Measurements from ENCODE around the gene GP1BB.
"Not testable (repeated sequence)": the region's sequence is repeated elsewhere in the genome, so short reads cannot be mapped to it uniquely, and the experiment has no call there.

The GP1BB gene

GRCh38 chr22:19691721-19692341, 31.5 kb upstream of the GP1BB start:
- peak in 2 of 10 donors; percentile 87 to 89 for DNase-seq
- intact Hi-C loops (cut with DNase I), result no loop called here

DNA sequence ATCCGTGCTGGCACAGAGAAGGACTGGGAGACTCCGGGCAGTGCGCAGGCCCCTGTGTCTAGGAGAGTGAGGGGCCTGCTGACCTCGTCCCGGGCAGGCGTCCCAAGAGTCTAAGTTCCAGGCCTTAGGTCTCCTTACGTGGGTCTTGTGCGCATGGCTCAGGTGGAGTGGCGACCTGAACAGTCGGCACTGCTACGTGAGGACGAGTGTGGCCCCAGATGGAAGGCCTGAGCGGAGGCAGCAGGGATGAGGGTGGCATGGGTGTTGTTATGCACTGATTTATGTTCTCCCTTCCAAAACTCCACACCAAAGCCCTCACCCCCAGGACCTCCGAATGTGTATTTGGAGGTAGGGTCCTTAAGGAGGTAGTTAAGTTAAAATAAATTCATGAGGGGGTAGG, 29.8 kb upstream of the GP1BB start:
- intact Hi-C loops (cut with DNase I), result no loop called here
- DNase-seq, result peak in 2 of 10 donors; percentile 26 to 48

DNA sequence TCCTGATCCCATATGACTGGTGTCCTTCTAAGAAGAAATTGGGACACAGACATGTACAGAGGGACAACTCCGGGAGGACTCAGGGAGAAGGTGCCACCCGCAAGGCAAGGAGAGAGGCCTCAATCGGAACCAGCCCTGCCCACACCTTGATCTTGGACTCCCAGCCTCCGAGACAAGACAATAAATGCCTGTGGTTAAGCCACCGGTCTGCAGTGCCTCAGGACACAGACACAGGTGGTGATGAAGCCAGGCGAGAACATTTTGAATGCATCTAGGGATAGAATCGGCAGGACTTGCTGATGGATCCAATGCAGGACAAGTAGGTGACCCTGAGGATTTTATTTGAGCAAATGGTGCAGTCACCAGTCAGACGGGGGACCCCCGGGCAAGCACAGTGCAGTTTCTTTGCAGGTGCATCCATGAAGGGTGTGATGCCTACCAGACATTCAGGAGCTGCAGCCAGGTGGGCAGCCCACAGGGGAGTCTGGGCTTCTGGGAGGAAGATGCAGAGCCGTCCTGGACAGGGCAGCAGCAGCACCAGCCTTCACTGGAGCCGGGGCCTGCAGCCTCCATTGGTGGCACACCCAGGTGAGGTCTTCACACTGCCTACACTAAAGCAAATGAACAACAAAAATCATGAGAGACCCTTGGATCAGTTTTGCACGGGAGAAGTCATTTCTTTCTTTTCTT, 29.2 kb upstream of the GP1BB start:
- DNase-seq, result peak in 2 of 10 donors; percentile 44 to 48

GRCh38 chr22:19694696-19695095, 28.6 kb upstream of the GP1BB start:
- peak in 2 of 10 donors; percentile 46 to 67 for DNase-seq
- intact Hi-C loops (cut with DNase I), result no loop called here

More for the DNA sequence above, 29.2 kb upstream of the GP1BB start:
- intact Hi-C loops (cut with DNase I), result no loop called here

DNA sequence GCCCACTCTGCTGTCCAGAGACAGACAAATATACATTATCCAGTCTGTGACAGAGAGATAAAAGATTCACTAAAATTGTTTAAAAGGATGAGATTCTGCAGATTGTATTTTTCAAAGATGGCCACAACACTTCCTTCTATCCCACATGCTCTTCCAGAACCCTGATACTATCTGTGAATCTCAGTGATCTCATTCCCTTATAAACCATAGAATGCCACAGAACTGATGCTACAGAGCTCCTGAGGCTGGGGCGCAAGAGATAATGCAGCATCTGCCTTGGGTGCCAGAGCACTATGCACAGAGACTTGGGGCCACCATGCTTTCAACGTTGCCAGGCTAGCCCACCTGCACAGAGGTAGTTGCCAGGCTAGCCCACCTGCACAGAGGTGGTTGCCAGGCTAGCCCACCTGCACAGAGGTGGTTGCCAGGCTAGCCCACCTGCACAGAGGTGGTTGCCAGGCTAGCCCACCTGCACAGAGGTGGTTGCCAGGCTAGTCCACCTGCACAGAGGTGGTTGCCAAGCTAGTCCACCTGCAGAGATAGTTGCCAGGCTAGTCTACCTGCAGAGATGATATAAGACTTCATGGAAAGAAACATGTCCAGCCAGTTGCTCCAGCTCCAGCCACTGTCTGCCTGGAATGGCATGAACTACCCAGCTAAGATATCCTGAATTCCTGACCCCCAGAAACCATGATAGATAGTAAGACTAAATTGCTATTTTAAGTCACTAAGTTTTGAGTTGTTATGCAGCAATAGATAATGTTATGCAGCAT, 26.6 kb upstream of the GP1BB start:
- DNase-seq, result peak in 2 of 10 donors; percentile 10 to 30
- intact Hi-C loops (cut with DNase I), result no loop called here

DNA sequence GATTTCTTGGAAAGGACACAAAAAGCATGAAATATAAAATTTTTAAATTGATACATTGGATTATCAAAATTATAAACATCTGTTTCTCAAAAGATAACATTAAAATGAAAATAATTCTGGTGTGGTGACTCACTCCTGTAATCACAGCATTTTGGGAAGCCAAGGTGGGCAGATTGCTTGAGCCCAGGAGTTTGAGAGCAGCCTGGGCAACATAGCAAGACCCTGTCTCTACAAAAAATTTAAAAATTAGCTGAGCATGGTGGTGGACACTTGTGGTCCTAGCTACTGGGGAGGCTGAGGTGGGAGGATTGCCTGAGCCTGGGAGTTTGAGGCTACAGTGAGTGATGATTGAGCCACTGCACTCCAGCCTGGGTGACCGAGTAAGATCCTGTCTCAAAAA, 25.5 kb upstream of the GP1BB start:
- intact Hi-C loops (cut with DNase I); DNase-seq: not testable (repeated sequence)

DNA sequence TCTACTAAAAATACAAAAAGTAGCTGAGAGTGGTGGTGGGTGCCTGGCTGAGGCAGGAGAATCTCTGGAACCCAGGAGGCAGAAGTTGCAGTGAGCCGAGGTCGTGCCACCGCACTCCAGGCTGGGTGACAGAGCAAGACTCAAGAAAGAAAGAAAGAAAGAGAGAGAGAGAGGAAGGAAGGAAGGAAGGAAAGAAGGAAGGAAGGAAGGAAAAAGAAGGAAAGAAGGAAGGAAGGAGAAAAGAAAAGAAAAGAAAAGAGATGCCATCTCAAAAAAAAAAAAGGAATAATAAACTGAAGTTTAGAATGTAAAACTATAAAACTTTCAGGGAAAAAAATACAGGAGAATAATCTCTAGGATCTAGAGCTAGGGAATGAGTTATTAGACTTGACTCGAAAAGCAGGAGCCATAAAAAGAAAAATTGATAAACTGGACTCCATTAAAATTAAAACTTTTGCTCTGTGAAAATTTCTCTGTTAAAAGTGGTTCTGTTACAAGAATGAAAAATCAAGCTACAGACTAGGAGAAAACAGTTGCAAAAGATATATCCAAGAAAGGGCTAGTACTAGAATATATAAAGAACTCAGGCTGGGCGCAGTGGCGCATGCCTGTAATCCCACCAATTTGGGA, 22.4 kb upstream of the GP1BB start:
- intact Hi-C loops (cut with DNase I), result no loop called here
- peak in 2 of 10 donors; percentile 20 to 28 for DNase-seq

- DNase-seq, result peak in 2 of 10 donors; percentile 47 to 74
- intact Hi-C loops (cut with DNase I), result no loop called here
Measured at GRCh38 chr22:19701420-19702145, 21.8 kb upstream of the GP1BB start.

GRCh38 chr22:19703869-19704268, 19.5 kb upstream of the GP1BB start:
- peak in 4 of 10 donors; percentile 5 to 56 (median 18) for DNase-seq
- intact Hi-C loops (cut with DNase I), result no loop called here

DNA sequence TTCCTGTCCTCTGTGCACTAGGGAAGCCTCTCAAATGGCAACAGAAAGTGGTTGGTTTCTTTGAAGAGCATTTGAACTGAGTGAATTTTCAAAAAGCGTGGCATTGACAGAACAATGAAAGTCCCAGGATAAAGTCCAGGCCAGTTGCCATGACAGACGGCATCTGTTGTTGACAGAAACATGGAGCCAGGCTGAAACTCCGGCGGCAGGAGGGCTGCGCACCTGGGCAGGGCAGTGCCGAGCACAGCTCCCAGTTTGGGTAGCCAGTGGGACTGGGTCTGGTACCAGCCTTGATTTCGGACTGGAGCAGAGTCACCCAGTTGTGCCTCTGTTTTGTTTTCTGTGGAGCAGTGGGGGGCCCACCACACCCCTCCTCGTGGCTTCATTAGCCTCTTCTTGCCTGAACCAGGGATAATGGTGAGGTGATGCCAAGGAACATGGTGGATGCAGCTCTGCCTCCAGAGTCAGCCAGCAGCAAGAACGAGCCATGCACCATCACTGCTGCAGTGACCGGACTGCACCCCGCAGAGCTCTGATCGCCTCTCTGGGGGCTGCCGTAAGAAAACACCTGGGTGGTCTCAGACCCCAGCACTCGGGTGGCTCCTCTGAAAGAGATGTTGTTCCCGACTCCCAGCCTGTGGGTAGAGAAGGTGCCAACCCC, 18.9 kb upstream of the GP1BB start:
- intact Hi-C loops (cut with DNase I), result no loop called here
- DNase-seq, result peak in 3 of 10 donors; percentile 65 to 75 (median 72)

DNA sequence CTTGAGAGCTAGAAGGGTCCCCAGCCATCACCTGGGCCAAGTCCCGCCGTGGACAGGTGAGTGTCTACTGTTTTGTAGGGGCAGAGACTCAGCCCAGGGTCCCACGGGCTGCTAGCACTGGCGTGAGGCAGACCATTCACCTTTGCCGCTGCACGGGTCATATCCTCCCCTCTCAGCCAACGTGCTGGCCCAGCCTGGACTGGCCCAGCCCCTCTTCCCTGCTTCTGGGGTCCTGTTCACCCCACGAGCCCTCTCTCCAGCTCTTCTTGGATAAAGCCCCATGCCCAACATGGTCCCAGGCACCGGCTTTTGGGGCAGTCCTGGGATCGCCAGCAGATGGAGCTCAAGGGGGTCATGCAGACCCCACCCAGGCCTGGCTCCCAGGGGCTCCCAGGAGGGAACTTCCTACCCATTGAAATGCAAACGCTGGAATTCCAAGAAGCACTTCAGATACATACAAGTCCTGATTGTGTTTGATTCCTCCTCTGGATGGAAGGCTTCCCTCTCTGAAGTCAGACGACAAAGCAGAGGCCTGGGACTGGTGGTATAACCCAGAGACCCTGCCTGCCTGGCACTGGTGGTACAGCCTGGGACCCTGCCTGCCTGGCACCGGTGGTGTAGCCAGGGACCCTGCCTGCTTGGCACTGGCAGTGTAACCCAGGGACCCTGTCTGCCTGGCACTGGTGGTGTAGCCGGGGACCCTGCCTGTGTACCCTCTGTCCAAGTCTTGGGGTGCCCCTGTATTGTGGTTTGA, 18.0 kb upstream of the GP1BB start:
- intact Hi-C loops (cut with DNase I), result no loop called here
- DNase-seq, result peak in 4 of 10 donors; percentile 18 to 72 (median 62)

DNA sequence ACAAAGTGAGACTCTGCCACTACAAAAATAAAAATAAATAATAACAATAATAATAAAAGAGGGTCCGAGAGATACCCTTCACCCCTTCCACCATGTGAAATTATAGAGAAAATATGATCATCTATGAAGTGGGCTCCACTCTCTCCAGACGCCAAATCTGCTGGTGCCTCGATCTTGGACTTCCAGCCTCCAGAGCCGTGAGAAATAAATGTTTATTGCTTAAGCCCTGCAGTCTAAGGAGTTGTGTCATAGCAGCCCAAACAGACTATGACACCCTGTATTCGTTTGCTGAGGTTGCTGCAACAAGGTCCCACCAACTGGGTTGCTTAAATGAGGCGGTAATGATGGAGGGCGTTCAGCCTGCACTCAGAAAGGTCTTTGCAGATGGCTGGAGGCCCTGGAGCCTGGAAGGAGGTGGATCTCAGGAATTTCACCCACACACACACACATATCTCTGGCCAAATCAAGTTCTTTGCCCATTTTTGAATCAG, 16.6 kb upstream of the GP1BB start:
- intact Hi-C loops (cut with DNase I), result no loop called here
- DNase-seq, result no peak

GRCh38 chr22:19707347-19708290, 15.7 kb upstream of the GP1BB start:
- intact Hi-C loops (cut with DNase I), result no loop called here
- peak in 4 of 10 donors; percentile 10 to 76 (median 70) for DNase-seq

- intact Hi-C loops (cut with DNase I), result no loop called here
- peak in 5 of 10 donors; percentile 4 to 73 (median 57) for DNase-seq
Measured at GRCh38 chr22:19708321-19709011, 14.9 kb upstream of the GP1BB start.

GRCh38 chr22:19709063-19709769, 14.1 kb upstream of the GP1BB start:
- intact Hi-C loops (cut with DNase I), result no loop called here
- peak in 5 of 10 donors; percentile 1 to 63 (median 43) for DNase-seq
